OCI-LY1 (cell line): Measurements from ENCODE around the gene RPL27.

Experiments
- H2AFZ ChIP-seq: fragments of 200-600 bp; sonication (generic), shearing (Covaris generic); 2 replicates; pipeline ENCODE4 v1.6.0; 2014; ENCODE audit warnings: antibody characterized with exemption, mild to moderate bottlenecking, low read length
- H3F3A ChIP-seq: fragments of 200-600 bp; sonication (generic), shearing (Covaris generic); 2 replicates; pipeline ENCODE4 v1.6.0; 2014; ENCODE audit warnings: mild to moderate bottlenecking, antibody characterized with exemption, low read length, moderate library complexity; ENCODE audit not compliant: insufficient read depth
- H3K27ac ChIP-seq: fragments of 200-600 bp; sonication (generic); 2 replicates; pipeline ENCODE4 v1.5.1; 2014; ENCODE audit warnings: low read length, mixed run types, mild to moderate bottlenecking, low read depth; ENCODE audit not compliant: poor library complexity, severe bottlenecking
- H3K27me3 ChIP-seq: fragments of 200-600 bp; sonication (generic); 2 replicates; pipeline ENCODE4 v1.6.0; 2014; ENCODE audit warnings: antibody characterized with exemption, mild to moderate bottlenecking, low read length, moderate library complexity; ENCODE audit not compliant: insufficient read depth
- H3K36me3 ChIP-seq: fragments of 200-600 bp; sonication (generic); 2 replicates; pipeline ENCODE4 v1.6.1; 2014; ENCODE audit warnings: mild to moderate bottlenecking, antibody characterized with exemption, low read length, moderate library complexity, mixed read lengths; ENCODE audit not compliant: insufficient read depth
- H3K4me1 ChIP-seq: fragments of 200-600 bp; sonication (generic); 2 replicates; pipeline ENCODE4 v1.5.1; 2014; ENCODE audit warnings: mild to moderate bottlenecking, low read length, moderate library complexity; ENCODE audit not compliant: insufficient read depth, severe bottlenecking
- H3K4me2 ChIP-seq: fragments of 200-600 bp; sonication (generic), shearing (Covaris generic); 2 replicates; pipeline ENCODE4 v1.6.1; 2014; ENCODE audit warnings: low read length
- H3K4me3 ChIP-seq: fragments of 200-600 bp; sonication (generic); 2 replicates; pipeline ENCODE4 v1.5.1; 2014; ENCODE audit warnings: low read length, low read depth, mild to moderate bottlenecking, mixed read lengths; ENCODE audit not compliant: poor library complexity, severe bottlenecking
- H3K79me2 ChIP-seq: fragments of 200-600 bp; shearing (Covaris generic); 2 replicates; pipeline ENCODE4 v1.6.1; 2016; ENCODE audit warnings: mixed run types, low read length, mixed read lengths; ENCODE audit not compliant: insufficient read depth
- H3K9ac ChIP-seq: fragments of 200-600 bp; sonication (generic), shearing (Covaris generic); 2 replicates; pipeline ENCODE4 v1.6.1; 2014; ENCODE audit warnings: mild to moderate bottlenecking, low read length, mixed read lengths
- H3K9me2 ChIP-seq: fragments of 200-600 bp; sonication (generic), shearing (Covaris generic); 2 replicates; pipeline ENCODE4 v1.6.1; 2014; ENCODE audit warnings: low read depth, mild to moderate bottlenecking, low read length, mixed read lengths
- H3K9me3 ChIP-seq: fragments of 200-600 bp; shearing (Covaris generic); 2 replicates; pipeline ENCODE4 v1.6.1; 2014; ENCODE audit warnings: low read length, mixed read lengths
- H4K20me1 ChIP-seq: fragments of 200-600 bp; sonication (generic), shearing (Covaris generic); 2 replicates; pipeline ENCODE4 v1.6.0; 2016; ENCODE audit warnings: mild to moderate bottlenecking, low read length; ENCODE audit not compliant: insufficient read depth
- EZH2 ChIP-seq: fragments of 200-600 bp; sonication (generic), shearing (Covaris generic); IDR thresholded peaks from 2 replicates; pipeline ENCODE4 v1.8.0; 2017; ENCODE audit warnings: borderline replicate concordance, mixed run types, mild to moderate bottlenecking, antibody characterized with exemption, low read length, moderate library complexity, mixed read lengths
- TF ChIP-seq, protein P1 (sequence below): fragments of 200-600 bp; sonication (generic), shearing (Covaris generic); IDR thresholded peaks from 2 replicates; pipeline ENCODE4 v1.5.1; 2017; ENCODE audit warnings: mild to moderate bottlenecking, antibody characterized with exemption, low read length, moderate library complexity, mixed read lengths

RPL27 gene

DNA sequence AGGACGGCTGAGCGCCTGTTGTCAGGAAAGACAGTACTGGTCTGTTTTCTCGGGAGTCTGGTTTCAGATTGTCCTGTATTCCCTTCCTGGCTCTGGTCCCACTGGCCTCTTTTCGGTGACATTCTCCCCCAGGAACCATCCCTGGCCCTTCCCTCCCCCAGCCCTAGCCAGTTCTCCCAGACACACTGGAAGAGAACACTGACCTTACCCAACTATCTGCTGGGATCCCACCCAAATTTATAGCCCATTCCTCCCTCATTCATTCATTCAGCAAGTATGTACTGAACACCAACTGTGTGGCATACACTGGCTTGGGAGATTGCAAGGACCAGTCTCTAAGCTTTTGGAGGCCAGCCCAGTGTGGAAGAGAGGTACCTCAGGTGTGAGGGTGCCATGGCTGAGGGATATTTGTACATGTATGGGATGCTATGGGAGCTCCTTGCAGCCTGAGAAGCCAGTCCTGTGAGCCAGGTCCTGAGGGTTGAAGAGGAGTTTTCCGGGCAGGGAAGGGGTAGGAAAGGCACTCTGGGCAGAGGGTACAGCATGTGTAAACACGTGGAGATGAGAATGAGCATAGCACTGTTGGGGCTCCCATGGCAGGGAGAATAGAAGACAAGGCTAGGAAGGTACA, 32.0 kb downstream of the RPL27 start:
- Histone ChIP-seq H3K27ac (no peak overlapping the region), H3K27me3 (no peaks in the 10 kb centered on the region), H3K9me3 (no peaks in the 10 kb centered on the region), H3F3A (no peaks in the 10 kb centered on the region), H3K9me2 (no peaks in the 10 kb centered on the region), H3K79me2 (no peaks in the 10 kb centered on the region), H4K20me1 (no peaks in the 10 kb centered on the region), H3K36me3 (no peaks in the 10 kb centered on the region), H2AFZ (no peak overlapping the region), H3K4me2 (no peak overlapping the region), H3K4me1 (no peaks in the 10 kb centered on the region), H3K9ac (no peak overlapping the region), H3K4me3 (no peak overlapping the region)
- no peak for TF ChIP-seq EZH2
- TF ChIP-seq, protein P1, sequence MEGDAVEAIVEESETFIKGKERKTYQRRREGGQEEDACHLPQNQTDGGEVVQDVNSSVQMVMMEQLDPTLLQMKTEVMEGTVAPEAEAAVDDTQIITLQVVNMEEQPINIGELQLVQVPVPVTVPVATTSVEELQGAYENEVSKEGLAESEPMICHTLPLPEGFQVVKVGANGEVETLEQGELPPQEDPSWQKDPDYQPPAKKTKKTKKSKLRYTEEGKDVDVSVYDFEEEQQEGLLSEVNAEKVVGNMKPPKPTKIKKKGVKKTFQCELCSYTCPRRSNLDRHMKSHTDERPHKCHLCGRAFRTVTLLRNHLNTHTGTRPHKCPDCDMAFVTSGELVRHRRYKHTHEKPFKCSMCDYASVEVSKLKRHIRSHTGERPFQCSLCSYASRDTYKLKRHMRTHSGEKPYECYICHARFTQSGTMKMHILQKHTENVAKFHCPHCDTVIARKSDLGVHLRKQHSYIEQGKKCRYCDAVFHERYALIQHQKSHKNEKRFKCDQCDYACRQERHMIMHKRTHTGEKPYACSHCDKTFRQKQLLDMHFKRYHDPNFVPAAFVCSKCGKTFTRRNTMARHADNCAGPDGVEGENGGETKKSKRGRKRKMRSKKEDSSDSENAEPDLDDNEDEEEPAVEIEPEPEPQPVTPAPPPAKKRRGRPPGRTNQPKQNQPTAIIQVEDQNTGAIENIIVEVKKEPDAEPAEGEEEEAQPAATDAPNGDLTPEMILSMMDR: no peak

DNA sequence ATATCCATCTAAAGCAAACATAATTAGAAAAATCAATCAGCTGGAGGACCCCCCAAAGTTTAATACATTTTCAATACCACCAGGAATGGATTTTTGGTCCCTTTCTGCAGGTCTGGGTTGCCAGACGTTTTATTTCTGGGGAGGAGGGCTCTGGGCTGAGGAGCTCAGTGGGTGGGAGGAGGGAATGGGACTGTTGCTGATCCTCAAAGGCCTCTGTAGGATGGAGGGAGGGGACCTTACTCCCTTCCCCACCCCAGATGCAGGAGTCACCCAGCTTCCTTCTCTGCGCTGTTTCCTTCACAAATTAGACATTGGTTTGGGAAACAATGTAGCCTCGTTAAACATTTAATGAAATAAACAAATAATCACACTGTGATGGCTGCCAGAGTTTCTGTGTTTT, 33.4 kb downstream of the RPL27 start:
- Histone ChIP-seq H3K9me2 (no peaks in the 10 kb centered on the region), H3K9me3 (no peaks in the 10 kb centered on the region), H2AFZ (no peak overlapping the region), H3K27ac (no peak overlapping the region), H3F3A (no peaks in the 10 kb centered on the region), H3K27me3 (no peaks in the 10 kb centered on the region), H4K20me1 (no peaks in the 10 kb centered on the region), H3K4me3 (no peak overlapping the region), H3K4me1 (no peaks in the 10 kb centered on the region), H3K79me2 (no peaks in the 10 kb centered on the region), H3K4me2 (no peak overlapping the region), H3K9ac (no peak overlapping the region), H3K36me3 (no peaks in the 10 kb centered on the region)
- no peak for TF ChIP-seq EZH2
- TF ChIP-seq, protein P1: no peak

DNA sequence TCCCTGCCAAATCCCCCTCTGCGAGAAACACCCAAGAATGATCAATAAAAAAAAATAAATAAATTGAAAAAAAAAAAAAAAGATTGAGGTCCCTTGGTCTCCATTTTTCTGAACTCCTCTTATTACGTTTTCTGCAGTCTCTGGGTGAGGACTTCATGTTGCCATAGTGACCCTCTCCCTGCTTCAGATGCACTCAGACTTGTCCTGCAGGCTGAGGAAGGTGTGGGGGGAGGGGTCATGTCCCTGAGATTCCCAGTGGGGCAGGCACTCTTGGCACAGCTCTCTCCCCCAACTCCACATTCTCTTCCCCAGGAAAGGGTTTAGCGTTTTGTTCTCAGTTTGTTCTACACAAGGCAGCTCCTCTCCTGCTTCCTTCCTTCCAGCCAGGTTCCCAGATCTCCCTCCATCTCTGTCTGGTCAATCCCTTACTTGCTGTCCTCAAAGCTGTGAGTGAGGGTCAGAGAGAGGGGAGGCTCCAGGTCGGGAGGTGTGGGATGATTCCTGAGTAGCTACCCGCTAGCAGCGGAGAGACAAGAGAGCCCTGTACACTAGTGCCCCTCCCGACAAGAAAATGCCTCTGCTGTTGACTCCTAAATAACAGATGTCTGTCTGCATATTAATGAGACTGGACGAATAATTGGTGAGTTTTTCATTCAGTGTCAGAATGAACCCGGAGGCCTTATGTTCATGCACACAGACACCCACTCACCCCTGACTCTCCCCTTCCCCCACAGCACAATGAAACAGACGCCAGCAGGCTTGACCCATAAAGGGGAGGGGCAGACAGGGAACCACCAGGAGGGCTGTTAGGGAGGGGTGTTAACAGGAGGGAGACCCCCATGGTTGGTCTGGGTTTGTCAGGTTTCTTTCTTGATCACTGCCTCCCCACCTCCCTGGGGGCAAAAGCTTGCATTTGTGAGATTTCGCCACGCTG, 36.0 kb downstream of the RPL27 start:
- no peak overlapping the region for H3K27ac ChIP-seq
- H3K36me3 ChIP-seq: no peaks in the 10 kb centered on the region
- no peaks in the 10 kb centered on the region for H3K9me2 ChIP-seq
- no peaks in the 10 kb centered on the region for H3K79me2 ChIP-seq
- H3K4me2 ChIP-seq: no peak overlapping the region
- no peak overlapping the region for H3K9ac ChIP-seq
- TF ChIP-seq, protein P1: no peak
- TF ChIP-seq EZH2: no peak
- H3K4me3 ChIP-seq: no peak overlapping the region
- H3F3A ChIP-seq: no peaks in the 10 kb centered on the region
- no peaks in the 10 kb centered on the region for H3K4me1 ChIP-seq
- no peak overlapping the region for H2AFZ ChIP-seq
- H3K9me3 ChIP-seq: no peaks in the 10 kb centered on the region
- H3K27me3 ChIP-seq: no peaks in the 10 kb centered on the region
- no peaks in the 10 kb centered on the region for H4K20me1 ChIP-seq
